Amygdala (tissue), 56 donors: ENCODE measurements around the gene CTNND1.
A peak's percentile ranks its signal among the peaks of the same experiment; 100 is the strongest.
"Not testable (repeated sequence)": the region's sequence is repeated elsewhere in the genome, so short reads cannot be mapped to it uniquely, and the experiment has no call there.

ENCODE experiments used
- DNase-seq, 56 donors: peaks; one replicate each; lab custom pipeline; 2025; lab: John Stamatoyannopoulos, UW

The CTNND1 gene, protein sequence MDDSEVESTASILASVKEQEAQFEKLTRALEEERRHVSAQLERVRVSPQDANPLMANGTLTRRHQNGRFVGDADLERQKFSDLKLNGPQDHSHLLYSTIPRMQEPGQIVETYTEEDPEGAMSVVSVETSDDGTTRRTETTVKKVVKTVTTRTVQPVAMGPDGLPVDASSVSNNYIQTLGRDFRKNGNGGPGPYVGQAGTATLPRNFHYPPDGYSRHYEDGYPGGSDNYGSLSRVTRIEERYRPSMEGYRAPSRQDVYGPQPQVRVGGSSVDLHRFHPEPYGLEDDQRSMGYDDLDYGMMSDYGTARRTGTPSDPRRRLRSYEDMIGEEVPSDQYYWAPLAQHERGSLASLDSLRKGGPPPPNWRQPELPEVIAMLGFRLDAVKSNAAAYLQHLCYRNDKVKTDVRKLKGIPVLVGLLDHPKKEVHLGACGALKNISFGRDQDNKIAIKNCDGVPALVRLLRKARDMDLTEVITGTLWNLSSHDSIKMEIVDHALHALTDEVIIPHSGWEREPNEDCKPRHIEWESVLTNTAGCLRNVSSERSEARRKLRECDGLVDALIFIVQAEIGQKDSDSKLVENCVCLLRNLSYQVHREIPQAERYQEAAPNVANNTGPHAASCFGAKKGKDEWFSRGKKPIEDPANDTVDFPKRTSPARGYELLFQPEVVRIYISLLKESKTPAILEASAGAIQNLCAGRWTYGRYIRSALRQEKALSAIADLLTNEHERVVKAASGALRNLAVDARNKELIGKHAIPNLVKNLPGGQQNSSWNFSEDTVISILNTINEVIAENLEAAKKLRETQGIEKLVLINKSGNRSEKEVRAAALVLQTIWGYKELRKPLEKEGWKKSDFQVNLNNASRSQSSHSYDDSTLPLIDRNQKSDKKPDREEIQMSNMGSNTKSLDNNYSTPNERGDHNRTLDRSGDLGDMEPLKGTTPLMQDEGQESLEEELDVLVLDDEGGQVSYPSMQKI

DNA sequence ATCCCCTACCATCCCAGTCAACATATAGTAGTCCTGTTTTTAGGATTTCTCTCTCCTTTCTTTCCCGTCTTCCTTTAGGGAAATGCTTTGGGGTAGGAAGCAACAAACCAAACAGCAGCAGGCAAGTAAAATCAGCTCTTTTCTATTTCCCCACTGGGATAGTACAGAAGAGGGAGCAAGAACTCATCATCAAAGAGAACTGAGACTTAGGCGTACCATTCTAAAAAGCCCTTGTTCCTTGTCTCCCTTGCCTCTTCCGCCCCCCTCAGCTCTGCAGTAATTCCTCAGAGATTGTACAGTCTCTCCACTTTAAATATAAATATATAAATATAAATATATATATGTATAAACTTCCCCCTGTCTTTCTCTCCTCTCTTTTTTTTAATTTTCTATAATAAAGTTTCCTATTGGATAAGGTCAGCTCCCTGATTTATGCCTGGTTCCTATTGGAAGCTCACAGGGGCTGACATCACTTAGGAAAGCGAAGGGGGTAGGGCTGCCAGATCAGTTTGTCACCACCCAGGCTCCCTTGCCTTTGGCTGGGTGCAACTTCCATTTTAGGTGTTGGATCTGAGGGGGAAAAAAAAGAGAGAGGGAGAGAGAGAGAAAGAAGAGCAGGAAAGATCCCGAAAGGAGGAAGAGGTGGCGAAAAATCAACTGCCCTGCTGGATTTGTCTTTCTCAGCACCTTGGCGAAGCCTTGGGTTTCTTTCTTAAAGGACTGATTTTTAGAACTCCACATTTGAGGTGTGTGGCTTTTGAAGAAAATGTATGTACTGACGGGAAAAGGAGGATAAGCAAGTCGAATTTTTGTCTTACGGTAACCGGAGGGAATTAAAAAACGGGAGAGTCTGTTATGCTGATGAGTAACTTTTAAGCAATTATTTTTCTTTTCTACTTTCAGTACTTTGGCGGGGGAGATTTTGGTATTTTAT, at the start of gene CTNND1:
TSS of gene CTNND1 (plus strand) at position 502 of the 934 bp plus-strand sequence. CDS start 29,677 bp downstream, outside the sequence.
- peak in 54 of 56 donors; percentile 8 to 90 (median 72) for DNase-seq

DNA sequence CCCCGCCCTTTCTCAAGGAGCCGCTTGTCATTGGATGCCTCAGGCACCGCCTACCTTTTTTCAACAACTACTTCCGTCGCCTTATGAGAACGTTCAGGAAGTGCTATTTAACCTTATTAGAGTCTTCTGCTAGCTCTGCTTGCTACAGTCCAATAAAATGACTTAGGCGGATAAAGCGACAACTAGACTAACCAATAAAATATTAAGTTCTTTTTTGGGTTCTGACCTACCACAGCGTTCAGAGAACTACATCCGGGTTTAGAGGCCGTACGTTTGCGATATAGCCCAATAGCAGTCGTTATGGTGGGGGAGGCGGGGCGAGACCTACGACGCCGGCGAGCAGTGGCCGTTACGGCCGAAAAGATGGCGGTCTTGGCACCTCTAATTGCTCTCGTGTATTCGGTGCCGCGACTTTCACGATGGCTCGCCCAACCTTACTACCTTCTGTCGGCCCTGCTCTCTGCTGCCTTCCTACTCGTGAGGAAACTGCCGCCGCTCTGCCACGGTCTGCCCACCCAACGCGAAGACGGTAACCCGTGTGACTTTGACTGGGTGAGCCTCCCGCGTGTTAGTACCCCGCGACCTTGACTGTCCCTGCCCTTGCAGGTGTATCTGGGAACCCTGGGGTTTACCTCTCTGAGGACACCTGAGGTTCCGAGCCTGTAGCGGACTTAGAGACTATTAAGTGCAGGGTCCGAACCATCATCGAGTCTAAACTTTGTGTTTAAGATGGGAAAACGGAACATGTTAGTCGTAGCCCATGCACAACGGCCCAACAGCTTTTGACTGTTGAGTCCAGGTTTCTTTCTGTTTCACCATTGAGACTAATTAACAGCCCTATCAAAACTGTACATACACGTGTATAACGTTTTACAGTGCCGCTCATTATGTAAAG, 49.1 kb upstream of the CTNND1 start, which contains the start of gene TMX2:
TSS of gene TMX2 (plus strand) at position 338 of the 895 bp plus-strand sequence. CDS start at position 364, 26 bp downstream.
- peak; percentile 35 to 100 (median 93) for DNase-seq

GRCh38 chr11:57713835-57714234, 47.8 kb upstream of the CTNND1 start:
- DNase-seq: no peak

GRCh38 chr11:57716726-57717125, 44.9 kb upstream of the CTNND1 start:
- DNase-seq: not testable (repeated sequence)

DNA sequence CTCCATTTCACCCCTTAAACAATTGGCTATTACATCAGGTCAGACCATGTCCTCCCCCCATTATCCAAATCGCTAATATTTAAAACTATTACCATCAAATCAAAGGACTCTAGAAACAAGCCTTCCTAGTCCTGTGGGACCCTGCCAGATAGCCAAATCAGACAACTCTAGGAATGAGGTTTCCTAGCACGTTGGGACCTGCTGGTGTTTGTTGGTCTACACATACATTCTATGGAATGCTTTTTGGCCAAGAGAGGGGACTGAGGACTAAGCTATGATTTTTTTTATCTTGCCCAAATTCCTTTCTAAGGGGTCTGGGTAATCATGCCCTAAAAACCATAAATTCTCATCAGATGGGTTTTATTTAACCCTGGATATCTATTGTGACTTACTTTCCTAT, 34.4 kb upstream of the CTNND1 start:
- DNase-seq: no peak

- no peak for DNase-seq
Observed at GRCh38 chr11:57728829-57729228, 32.8 kb upstream of the CTNND1 start.

DNA sequence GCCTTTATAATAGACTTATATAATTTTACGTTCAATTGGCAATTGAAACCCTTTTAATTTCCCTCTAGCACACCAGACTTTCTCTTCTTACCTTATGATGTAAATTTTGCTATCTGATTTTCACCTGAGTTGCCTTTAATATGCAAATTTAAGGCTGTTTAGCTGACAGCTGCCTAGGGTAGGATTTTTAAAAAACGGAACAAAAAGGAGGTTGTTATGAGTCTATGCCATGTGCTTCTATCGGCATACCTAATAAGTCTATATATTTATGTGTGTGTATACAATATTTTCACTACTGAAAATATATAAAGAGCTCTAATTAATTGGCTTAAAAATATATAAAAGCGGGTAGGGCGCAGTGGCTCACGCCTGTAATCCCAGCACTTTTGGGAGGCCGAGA, 32.1 kb upstream of the CTNND1 start:
- no peak for DNase-seq

DNA sequence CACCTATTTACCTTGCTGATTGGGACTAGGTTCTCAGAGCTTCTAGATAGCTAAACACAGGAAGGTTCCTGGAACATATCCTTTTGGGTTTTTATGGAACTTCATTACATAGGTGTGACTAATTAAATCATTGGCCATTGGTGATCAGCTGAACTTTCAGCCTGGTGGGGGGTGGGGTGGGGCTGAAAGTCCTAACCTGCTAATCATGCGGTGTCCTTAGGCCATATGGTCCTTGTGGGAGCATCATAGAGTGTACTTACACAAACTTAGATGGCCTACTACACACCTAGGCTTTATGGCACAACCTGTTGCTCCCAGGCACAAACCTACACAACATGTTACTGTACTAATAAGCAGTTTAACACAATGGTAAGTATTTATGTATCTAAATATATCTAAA, 28.9 kb upstream of the CTNND1 start:
- DNase-seq: no peak

- DNase-seq: no peak
Observed at GRCh38 chr11:57735619-57736298, 25.8 kb upstream of the CTNND1 start.

DNA sequence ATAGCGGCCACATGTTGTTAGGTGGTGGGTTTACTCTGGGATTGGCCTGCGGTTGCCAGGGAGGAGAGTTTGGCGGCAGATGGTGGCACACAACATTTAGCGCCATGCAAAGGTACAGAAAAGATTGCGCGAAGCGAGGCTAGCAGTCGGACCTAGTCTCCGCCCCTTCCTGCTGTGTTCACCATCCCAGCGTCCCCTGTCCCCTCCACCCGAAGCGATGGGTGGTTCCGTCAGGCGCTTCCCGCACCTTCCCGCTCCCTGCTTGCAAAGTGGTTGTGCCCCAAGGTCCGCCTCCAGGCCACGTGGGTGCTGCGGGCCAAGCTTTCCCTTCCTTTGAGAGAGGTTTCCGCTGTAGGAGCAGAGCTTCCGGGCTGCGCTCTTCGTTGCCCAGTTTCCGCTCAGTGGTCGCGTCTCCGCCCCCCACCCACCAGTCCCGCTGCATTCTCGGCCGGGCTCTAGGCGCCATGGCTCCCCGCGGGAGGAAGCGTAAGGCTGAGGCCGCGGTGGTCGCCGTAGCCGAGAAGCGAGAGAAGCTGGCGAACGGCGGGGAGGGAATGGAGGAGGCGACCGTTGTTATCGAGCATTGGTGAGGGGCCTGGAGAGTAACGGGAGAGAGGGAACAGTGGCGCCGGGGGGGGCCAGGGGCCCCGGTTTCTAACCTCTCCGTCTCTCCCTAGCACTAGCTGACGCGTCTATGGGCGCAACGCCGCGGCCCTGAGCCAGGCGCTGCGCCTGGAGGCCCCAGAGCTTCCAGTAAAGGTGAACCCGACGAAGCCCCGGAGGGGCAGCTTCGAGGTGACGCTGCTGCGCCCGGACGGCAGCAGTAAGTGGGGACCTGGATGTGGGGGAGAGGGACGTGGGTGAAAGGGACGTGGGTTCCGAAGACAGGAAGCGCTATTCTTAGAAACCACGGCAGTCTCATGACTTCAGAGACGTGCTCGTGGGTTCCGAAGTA, 20.2 kb upstream of the CTNND1 start, which contains the start of gene SELENOH:
TSS of gene SELENOH (plus strand) at position 360 of the 955 bp plus-strand sequence. CDS start at position 465, 105 bp downstream.
- DNase-seq: peak; percentile 35 to 97 (median 93)

DNA sequence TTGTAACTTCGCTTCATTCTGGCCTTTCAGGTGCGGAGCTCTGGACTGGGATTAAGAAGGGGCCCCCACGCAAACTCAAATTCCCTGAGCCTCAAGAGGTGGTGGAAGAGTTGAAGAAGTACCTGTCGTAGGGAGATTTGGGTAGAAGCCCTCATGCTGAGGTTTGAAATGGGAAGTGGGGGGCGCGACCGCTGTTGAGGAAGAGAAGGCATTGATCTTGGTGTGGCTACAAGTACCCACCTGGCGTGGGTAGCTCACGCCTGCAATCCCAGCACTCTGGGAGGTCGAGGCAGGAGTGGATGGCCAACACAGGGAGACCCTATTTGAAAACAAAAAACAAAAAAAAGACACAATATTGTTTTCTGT, 19.5 kb upstream of the CTNND1 start:
- no peak for DNase-seq

- no peak for DNase-seq
Observed at GRCh38 chr11:57744357-57744756, 17.2 kb upstream of the CTNND1 start.

DNA sequence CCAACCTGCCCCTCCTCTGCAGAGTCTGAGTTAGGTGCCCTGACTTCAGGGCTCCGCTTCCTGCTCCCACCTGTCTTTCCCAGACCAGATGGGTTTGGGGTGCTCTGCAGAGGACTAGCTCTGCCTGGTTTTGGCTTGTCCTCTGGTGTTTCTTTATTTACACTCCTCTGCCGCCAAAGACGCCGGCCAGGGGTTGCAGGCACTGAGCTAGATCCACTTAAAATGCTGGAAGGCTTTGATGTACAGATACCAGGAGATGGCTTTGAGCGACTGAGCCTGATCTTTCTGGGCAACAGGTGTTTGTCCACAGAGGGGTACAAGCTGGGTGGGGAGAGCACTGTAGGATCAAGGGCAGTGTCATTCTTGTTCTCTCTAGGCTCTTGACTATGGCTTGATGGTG, 16.4 kb upstream of the CTNND1 start:
- DNase-seq: no peak

- DNase-seq: no peak
Observed at GRCh38 chr11:57746920-57747319, 14.7 kb upstream of the CTNND1 start.

DNA sequence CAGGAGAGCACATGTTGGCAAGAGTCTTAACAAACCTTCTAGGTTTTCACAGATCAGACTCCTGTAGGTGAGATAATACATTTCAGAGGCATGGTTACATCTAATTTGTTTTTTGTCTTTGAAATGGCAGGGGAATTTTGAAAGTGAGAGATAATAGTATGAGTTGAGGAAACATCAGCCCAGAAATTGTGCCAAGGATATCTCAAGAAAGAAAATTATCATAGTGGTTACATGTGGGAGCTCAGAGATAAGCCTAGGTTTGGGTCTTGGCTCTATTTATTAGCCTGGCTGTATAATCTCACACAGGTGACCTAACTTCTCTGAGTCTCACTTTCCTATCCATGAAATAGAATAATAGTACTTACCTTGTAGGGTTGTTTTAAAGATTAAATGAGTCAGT, 10.4 kb upstream of the CTNND1 start:
- no peak for DNase-seq

DNA sequence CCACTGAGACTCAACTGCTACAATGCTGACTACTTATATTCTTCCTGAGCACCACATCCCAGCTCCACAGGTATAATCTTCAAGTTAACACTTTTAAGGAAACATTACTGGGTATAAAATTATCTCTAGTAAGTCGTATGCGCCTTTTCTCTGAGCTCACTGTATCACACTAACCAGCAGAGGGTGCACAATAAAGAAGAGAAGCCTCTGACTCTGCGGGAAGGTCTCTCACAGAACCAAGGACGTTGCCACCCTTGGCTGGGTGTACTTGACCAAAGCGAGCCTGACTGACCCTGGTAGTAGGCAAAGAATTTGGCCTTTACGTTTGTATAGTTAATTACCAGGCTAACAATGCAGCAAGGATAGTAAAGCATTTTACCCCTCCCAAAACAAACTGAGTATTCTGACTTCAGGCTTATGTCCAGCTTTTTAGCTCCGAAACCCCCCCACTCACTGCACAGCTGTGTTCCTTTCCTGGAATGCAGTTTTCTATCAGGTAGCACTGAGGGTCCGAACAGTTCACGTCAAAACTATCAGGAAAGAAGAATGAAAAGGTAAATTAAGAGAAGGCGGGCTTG, 9.8 kb upstream of the CTNND1 start, which contains the start of gene BTBD18:
TSS of gene BTBD18 (minus strand) at position 144 of the 578 bp plus-strand sequence. CDS start 631 bp downstream, outside the sequence.
- peak in 2 of 56 donors; percentile 11 to 26 for DNase-seq

- no peak for DNase-seq
Observed at GRCh38 chr11:57752954-57753353, 8.6 kb upstream of the CTNND1 start.
